Pancreas (tissue), 10 donors: Measurements from ENCODE around the gene SLC12A6. TPM values are rescaled to one million over a fixed set of nuclear protein-coding genes. Genes with fewer than 3 reads are reported as not detected.
"Not testable (repeated sequence)": the region's sequence is repeated elsewhere in the genome, so short reads cannot be mapped to it uniquely, and the experiment has no call there.

ENCODE experiments used
- ATAC-seq, 4 donors: fragments of 200-7000 bp; cut with Tn5 transposase; one replicate each; pipeline versions ENCODE4 v1.8.0 to v1.9.1; 2020; ENCODE audit warnings: mild to moderate bottlenecking in 4 of 4, moderate library complexity in 4 of 4
- DNase-seq, 6 donors: peaks; one replicate each; pipeline ENCODE4 v3.0.0-alpha.2; 2020
- FAIRE-seq: peaks from 2 replicates; lab custom pipeline; 2012; peaks lifted over from hg19 to GRCh38; lab: Jason Lieb, UNC
- H3K27ac ChIP-seq, 4 donors: fragments of 200-600 bp; sonication (generic); 1 replicate in 3 of 4; 2 replicates in 1 of 4; pipeline versions ENCODE4 v1.5.0 to v1.8.0; 2020
- H3K27me3 ChIP-seq, 4 donors: fragments of 200-600 bp; one replicate each; pipeline ENCODE4 v1.8.0; 2021
- H3K36me3 ChIP-seq, 3 donors: fragments of 200-600 bp; sonication (generic) in 1 of 3; one replicate each; pipeline versions ENCODE4 v1.5.0 to v1.8.0; 2020 to 2021
- H3K4me1 ChIP-seq, 3 donors: fragments of 200-600 bp; one replicate each; pipeline ENCODE4 v1.8.0; 2021
- H3K4me3 ChIP-seq, 4 donors: fragments of 200-600 bp; sonication (generic) in 2 of 4; one replicate each; pipeline versions ENCODE4 v1.5.0 to v1.8.0; 2020 to 2021
- H3K9me3 ChIP-seq, 4 donors: fragments of 200-600 bp; one replicate each; pipeline ENCODE4 v1.8.0; 2021
- CTCF ChIP-seq, 4 donors: fragments of 200-600 bp; sonication (generic) in 3 of 4; IDR thresholded peaks; one replicate each; pipeline versions ENCODE4 v1.5.0 to v1.8.0; 2021; ENCODE audit warnings: antibody characterized with exemption in 4 of 4
- WGBS, 2 donors: extraction: QIAGEN DNeasy Blood & Tissue Kit; methylation state at CpG; one replicate each; pipeline ENCODE4 v1.1.7; 2013; 5-methylcytosine and 5-hydroxymethylcytosine counted together
- intact Hi-C, 3 donors: fragments of 100-400 bp; cut with DNase I; formaldehyde crosslinking; loops; one replicate each; pipeline versions ENCODE4 v1.11.1 to v1.14.2; 2022
- polyA plus RNA-seq, 2 donors: library from polyadenylated mRNA; stranded (reverse); fragments of 200-250 nt; gene quantifications; one replicate each; pipeline ENCODE4 v1.2.3, GENCODE V29; 2013
- total RNA-seq, 6 donors: library from RNA; stranded (reverse); fragmentation: NEBNext Ultra II Directional in 4 of 6; extraction: Animal tissue kit (Norgen Biotek cat#: 25700) in 4 of 6; gene quantifications; one replicate each; pipeline versions ENCODE4 v1.2.1 to v1.2.4, GENCODE V29; 2021 to 2023
- donor health status: healthy with polysubstance abuse.
- donor health status: DM: no; HTN: no; CAD: no; lungs with moderate emphysema.
- donor health status: DM: no; HTN: no; CAD: no.
- donor health status: control.
- donor health status: control.
- donor health status: Bipolar disorder and iron deficiency.
- donor health status: DM: yes; HTN: yes; CAD: no.
- donor health status: DM: no; HTN: no; CAD: no.
- donor health status: DM: no; HTN: no; CAD: no.
- donor health status: DM: yes; HTN: yes; CAD: no.

Gene SLC12A6
- total and polyA plus RNA-seq, 8 donors, result 2.5 to 13.1 (median 6.0) TPM

DNA sequence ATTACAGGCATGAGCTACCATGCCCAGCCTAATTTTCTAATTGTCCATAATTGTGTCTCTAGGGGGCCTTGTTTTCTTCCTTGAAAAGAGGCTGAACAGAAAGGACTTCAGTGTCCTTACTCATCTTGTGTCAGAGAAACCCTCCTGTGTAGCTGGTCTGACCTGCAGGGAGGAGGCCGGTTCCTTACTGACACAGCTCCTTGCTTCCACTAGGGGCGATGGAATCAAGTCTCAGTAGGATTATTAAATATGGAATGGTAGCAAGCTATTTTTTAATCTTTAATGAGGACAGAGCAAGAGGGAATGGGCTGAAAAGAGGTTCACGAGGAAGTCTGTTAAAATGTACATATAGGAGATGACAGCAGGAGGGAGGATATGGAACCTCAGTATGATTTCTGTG is 20.8 kb upstream of the SLC12A6 start:
- no peaks in the 10 kb centered on the region for H3K27me3 ChIP-seq
- no peak overlapping the region for H3K4me3 ChIP-seq
- TF ChIP-seq CTCF (IDR thresholded peaks at IDR 0.05), result no peak
- no peak for FAIRE-seq
- no peaks in the 10 kb centered on the region for H3K4me1 ChIP-seq
- ATAC-seq, result no peak
- 70 to 71% methylated on average over 3 of the region's 3 CpGs for WGBS, 2 donors
- H3K36me3 ChIP-seq, result no peaks in the 10 kb centered on the region
- H3K27ac ChIP-seq, result no peak overlapping the region
- intact Hi-C loops, result no loop called here
- no peaks in the 10 kb centered on the region for H3K9me3 ChIP-seq
- no peak for DNase-seq

- ATAC-seq, result no peak
- H3K9me3 ChIP-seq, result no peaks in the 10 kb centered on the region
- intact Hi-C loops, result no loop called here
- no peak overlapping the region for H3K4me3 ChIP-seq
- FAIRE-seq, result no peak
- WGBS, 2 donors, result 71 to 82% methylated on average over 1 of the region's 1 CpG
- H3K36me3 ChIP-seq, result no peaks in the 10 kb centered on the region
- no peaks in the 10 kb centered on the region for H3K4me1 ChIP-seq
- DNase-seq, result no peak
- H3K27ac ChIP-seq, result no peak overlapping the region
- TF ChIP-seq CTCF (IDR thresholded peaks at IDR 0.05), result no peak
- H3K27me3 ChIP-seq, result no peaks in the 10 kb centered on the region
These were observed 20.1 kb upstream of the SLC12A6 start for GRCh38 chr15:34357653-34358052.

DNA sequence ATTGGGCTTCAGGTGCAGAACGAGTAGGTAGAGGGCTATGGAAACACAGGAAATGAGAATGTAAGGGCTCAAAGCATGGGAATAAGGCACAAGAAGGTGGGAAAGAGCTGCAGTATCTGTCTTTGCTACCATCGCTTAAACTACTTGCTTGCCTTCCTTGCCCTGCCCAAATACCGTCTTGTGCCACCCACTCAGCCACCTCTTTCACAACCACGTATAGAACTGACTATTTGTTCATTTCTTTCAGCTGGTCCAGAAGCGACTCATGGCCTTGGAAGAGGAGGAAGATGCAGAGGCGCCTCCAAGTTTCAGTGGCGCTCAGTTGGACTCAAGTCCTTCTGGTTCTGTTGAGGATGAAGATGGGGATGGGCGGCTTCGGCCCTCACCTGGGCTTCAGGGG is 17.7 kb upstream of the SLC12A6 start:
- H3K36me3 ChIP-seq, result no peaks in the 10 kb centered on the region
- H3K9me3 ChIP-seq, result no peaks in the 10 kb centered on the region
- DNase-seq (no peak), FAIRE-seq (no peak), ATAC-seq (no peak)
- no peaks in the 10 kb centered on the region for H3K27me3 ChIP-seq
- no peaks in the 10 kb centered on the region for H3K4me1 ChIP-seq
- TF ChIP-seq CTCF (IDR thresholded peaks at IDR 0.05), result no peak
- 83 to 86% methylated on average over 9 of the region's 9 CpGs for WGBS, 2 donors
- intact Hi-C loops, result no loop called here
- no peak overlapping the region for H3K4me3 ChIP-seq
- no peak overlapping the region for H3K27ac ChIP-seq

GRCh38 chr15:34354286-34354685 is 16.7 kb upstream of the SLC12A6 start:
- ATAC-seq (no peak), FAIRE-seq (no peak), DNase-seq (no peak)
- Histone ChIP-seq H3K36me3 (no peaks in the 10 kb centered on the region), H3K27ac (no peak overlapping the region), H3K9me3 (no peaks in the 10 kb centered on the region), H3K4me3 (no peak overlapping the region), H3K27me3 (no peaks in the 10 kb centered on the region), H3K4me1 (no peaks in the 10 kb centered on the region)
- WGBS, 2 donors, result 90 to 91% methylated on average over 7 of the region's 7 CpGs
- intact Hi-C loops, result no loop called here
- TF ChIP-seq CTCF (IDR thresholded peaks at IDR 0.05), result no peak

- Histone ChIP-seq H3K4me1 (no peaks in the 10 kb centered on the region), H3K9me3 (no peaks in the 10 kb centered on the region), H3K4me3 (no peak overlapping the region), H3K27me3 (no peaks in the 10 kb centered on the region), H3K36me3 (no peaks in the 10 kb centered on the region), H3K27ac (no peak overlapping the region)
- FAIRE-seq (no peak), ATAC-seq (no peak), DNase-seq (no peak)
- intact Hi-C loops, result no loop called here
- 67 to 69% methylated on average over 2 of the region's 2 CpGs for WGBS, 2 donors
- TF ChIP-seq CTCF (IDR thresholded peaks at IDR 0.05), result no peak
These were observed 16.0 kb upstream of the SLC12A6 start for GRCh38 chr15:34353627-34354026.

GRCh38 chr15:34352996-34353395 is 15.4 kb upstream of the SLC12A6 start:
- DNase-seq, H3K9me3 ChIP-seq, FAIRE-seq, H3K4me3 ChIP-seq, H3K27ac ChIP-seq, H3K4me1 ChIP-seq, ATAC-seq, intact Hi-C loops, H3K27me3 ChIP-seq, H3K36me3 ChIP-seq: not testable (repeated sequence)
- 86 to 87% methylated on average over 12 of the region's 12 CpGs for WGBS, 2 donors
